ENCODE data around the gene MORF4L1. TPM values are rescaled to one million over a fixed set of nuclear protein-coding genes. Genes with fewer than 3 reads are reported as not detected.

Gene MORF4L1
- 370 and 378 TPM in 2 replicates for total RNA-seq

DNA sequence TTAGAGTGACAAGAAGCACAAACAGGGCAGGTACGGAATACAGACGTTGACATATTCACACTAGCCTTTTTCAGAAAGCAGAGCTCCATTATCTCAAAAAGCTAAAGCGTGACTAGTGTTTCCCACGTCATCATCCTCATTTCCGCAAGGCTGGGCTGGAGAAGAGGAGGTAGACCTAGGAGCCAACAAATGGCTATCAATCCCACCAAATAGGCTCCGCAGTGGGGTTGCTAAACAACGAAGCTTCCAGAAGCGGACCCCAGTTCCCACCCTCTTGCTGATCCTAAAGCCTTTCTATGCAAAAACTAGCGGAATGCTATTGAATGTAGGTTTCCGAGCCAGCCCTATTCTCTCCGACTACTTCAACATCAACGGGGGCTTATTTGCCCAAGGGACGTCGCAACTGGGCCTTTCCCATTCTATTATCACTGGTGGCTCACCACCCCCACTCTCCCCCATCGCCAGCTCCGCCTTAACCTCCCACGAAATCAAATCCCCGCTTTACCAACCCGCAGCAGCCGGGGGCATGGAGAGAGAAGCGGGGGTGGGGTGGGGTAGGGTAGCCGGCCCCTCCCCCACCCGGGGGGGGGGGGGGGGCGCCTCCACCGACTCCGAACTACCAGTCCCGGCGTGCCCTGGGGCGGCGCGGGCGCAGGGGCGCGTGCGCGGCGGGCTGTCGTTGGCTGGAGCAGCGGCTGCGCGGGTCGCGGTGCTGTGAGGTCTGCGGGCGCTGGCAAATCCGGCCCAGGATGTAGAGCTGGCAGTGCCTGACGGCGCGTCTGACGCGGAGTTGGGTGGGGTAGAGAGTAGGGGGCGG lies at the start of gene MORF4L1:
Gene MORF4L1, plus strand, starts transcription at position 736 of the 817 bp plus-strand sequence. CDS start 128 bp downstream, outside the sequence.

GRCh38 chr15:78944669-78945407 lies 72.1 kb downstream of the MORF4L1 start, which contains the start of gene CTSH:
TSS of gene CTSH (minus strand) at chr15:78945046. CDS start at chr15:78944981, 65 bp downstream.

Small RNA genes lying within 50 kb of the gene (small RNA-seq; reads per million reads assigned to genes)
- gene RNU6-415P = not detected

Other genes starting within 250 kb of the MORF4L1 start
- gene CHRNB4, start 231.7 kb upstream of the MORF4L1 start, total RNA-seq = not detected in 2 replicates
- 40.9 and 43.8 TPM in 2 replicates for gene ADAMTS7, start 61.4 kb upstream of the MORF4L1 start, total RNA-seq
- gene CTSH, start 72.2 kb downstream of the MORF4L1 start, total RNA-seq = 30.6 and 33.0 TPM in 2 replicates
- not detected in 2 replicates for gene RASGRF1, start 217.9 kb downstream of the MORF4L1 start, total RNA-seq

Data from vein endothelial cell (primary cell).